HepG2 (cell line): ENCODE results near the gene SPON1. TPM values are rescaled to one million over a fixed set of nuclear protein-coding genes. Genes with fewer than 3 reads are reported as not detected.

ENCODE experiments used
- ATAC-seq: fragments of 200-7000 bp; cut with Tn5 transposase; 3 replicates; pipeline ENCODE4 v1.9.1; 2020; ENCODE audit warnings: mild to moderate bottlenecking, moderate library complexity
- BruUV-seq: library from RNA; stranded (reverse); fragments of 400-500 nt; replicated peaks from 2 replicates; lab custom pipeline; 2021; lab: Mats Ljungman, UMichigan
- CTCF ChIA-PET: fragments of 300-600 bp; formaldehyde crosslinking; extraction: SDS; loops from one replicate; lab custom pipeline; 2021; ENCODE audit warnings: low total read pairs, inconsistent platforms, low intra/inter-chr PET ratio; lab: Yijun Ruan, JAX
- POLR2A ChIA-PET: fragments of 350-600 bp; sonication (Branson Sonifier 250); formaldehyde crosslinking; loops from one replicate; lab custom pipeline; 2020; ENCODE audit warnings: antibody characterized with exemption, inconsistent platforms; lab: Yijun Ruan, JAX
- DNase-seq: peaks from one replicate; pipeline ENCODE4 v3.0.0-alpha.2; 2015; ENCODE audit warnings: low spot score
- FAIRE-seq: peaks from 3 replicates; lab custom pipeline; 2011; peaks lifted over from hg19 to GRCh38; lab: Jason Lieb, UNC
- H2AFZ ChIP-seq: one replicate; pipeline ENCODE4 v1.6.1; 2011; ENCODE audit warnings: low read length, inconsistent platforms
- H3K27ac ChIP-seq: fragments of 300-600 bp; 3 replicates; pipeline ENCODE4 v1.8.0; 2011; ENCODE audit warnings: mixed run types, mild to moderate bottlenecking, mixed read lengths, low read length, inconsistent platforms; ENCODE audit not compliant: insufficient read depth; ENCODE audit errors: extremely low read length
- H3K27me3 ChIP-seq, 2 experiments: fragments of 200-600 bp in 1 of 2; 2 replicates in 1 of 2; 3 replicates in 1 of 2; pipeline versions ENCODE4 v1.6.0 to v1.8.0; 2011; ENCODE audit warnings: low read length in 2 of 2, mild to moderate bottlenecking in 2 of 2, moderate library complexity in 2 of 2, inconsistent platforms in 1 of 2; ENCODE audit not compliant: insufficient read depth in 2 of 2, control insufficient read depth in 1 of 2
- H3K36me3 ChIP-seq, 2 experiments: fragments of 200-600 bp in 1 of 2; replicated peaks in 1 of 2; 2 replicates in 1 of 2; 3 replicates in 1 of 2; pipeline versions ENCODE4 v1.5.1 to v1.8.0; 2011; ENCODE audit warnings: low read length in 2 of 2, inconsistent platforms in 1 of 2; ENCODE audit not compliant: insufficient read depth in 2 of 2, control insufficient read depth in 1 of 2
- H3K4me1 ChIP-seq: 2 replicates; pipeline ENCODE4 v1.5.1; 2012; ENCODE audit warnings: low read length, inconsistent platforms; ENCODE audit not compliant: insufficient read depth
- H3K4me2 ChIP-seq: 2 replicates; pipeline ENCODE4 v1.6.0; 2011; ENCODE audit warnings: low read depth, low read length, inconsistent platforms
- H3K4me3 ChIP-seq, 3 experiments: fragments of 200-600 bp in 1 of 3; sonication (generic), shearing (Covaris generic) in 1 of 3; replicated peaks in 1 of 3; 2 replicates each; pipeline ENCODE4 v1.5.1; 2011 to 2016; ENCODE audit warnings: low read length in 3 of 3, inconsistent platforms in 2 of 3, low read depth in 2 of 3, mild to moderate bottlenecking in 2 of 3, control low read depth in 1 of 3, mixed read lengths in 1 of 3; ENCODE audit not compliant: insufficient read depth in 1 of 3
- H3K79me2 ChIP-seq: one replicate; pipeline ENCODE4 v1.6.1; 2011; ENCODE audit warnings: low read length, inconsistent platforms; ENCODE audit not compliant: insufficient read depth
- H3K9ac ChIP-seq: 2 replicates; pipeline ENCODE4 v1.6.0; 2011; ENCODE audit warnings: mild to moderate bottlenecking, low read depth, low read length, inconsistent platforms; ENCODE audit not compliant: insufficient read depth
- H3K9me3 ChIP-seq: 2 replicates; pipeline ENCODE4 v1.5.1; 2012; ENCODE audit warnings: mild to moderate bottlenecking, low read length
- H4K20me1 ChIP-seq: 2 replicates; pipeline ENCODE4 v1.6.0; 2011; ENCODE audit warnings: inconsistent platforms, mild to moderate bottlenecking, low read length, moderate library complexity; ENCODE audit not compliant: insufficient read depth
- AHR ChIP-seq: IDR thresholded peaks from 2 replicates; pipeline ENCODE4 v1.6.1; 2018; ENCODE audit warnings: missing genetic modification reagents, missing compliant biosample characterization
- ARNTL ChIP-seq: sonication (generic); formaldehyde crosslinking; IDR thresholded peaks from 2 replicates; pipeline ENCODE4 v1.4.0; 2020; ENCODE audit warnings: mild to moderate bottlenecking, missing genetic modification reagents
- E2F2 ChIP-seq: sonication (generic); formaldehyde crosslinking; IDR thresholded peaks from 2 replicates; pipeline ENCODE4 v1.4.0; 2020; ENCODE audit warnings: missing genetic modification reagents, borderline replicate concordance
- FOSL2 ChIP-seq: sonication (generic); formaldehyde crosslinking; IDR thresholded peaks from 2 replicates; pipeline ENCODE4 v1.4.0; 2020; ENCODE audit warnings: missing genetic modification reagents
- FOXO1 ChIP-seq: sonication (generic); formaldehyde crosslinking; IDR thresholded peaks from 2 replicates; pipeline ENCODE4 v1.4.0; 2020; ENCODE audit warnings: missing genetic modification reagents
- MTF2 ChIP-seq: sonication (generic); formaldehyde crosslinking; IDR thresholded peaks from 2 replicates; pipeline ENCODE4 v1.5.0; 2020; ENCODE audit warnings: missing genetic modification reagents, borderline replicate concordance
- THYN1 ChIP-seq: sonication (generic); formaldehyde crosslinking; IDR thresholded peaks from 2 replicates; pipeline ENCODE4 v1.8.1; 2023; ENCODE audit warnings: low read depth, mild to moderate bottlenecking, moderate library complexity, missing genetic modification reagents, borderline replicate concordance
- ZNF331 ChIP-seq: sonication (generic); formaldehyde crosslinking; IDR thresholded peaks from 2 replicates; pipeline ENCODE4 v1.4.0; 2020; ENCODE audit warnings: missing genetic modification reagents
- ZNF564 ChIP-seq: sonication (generic); formaldehyde crosslinking; IDR thresholded peaks from 2 replicates; pipeline ENCODE4 v1.8.1; 2023; ENCODE audit warnings: mild to moderate bottlenecking, missing genetic modification reagents
- WGBS: methylation state at CpG from one replicate; pipeline ENCODE4 v1.1.6; 2017; ENCODE audit warnings: low lambda C conversion rate; 5-methylcytosine and 5-hydroxymethylcytosine counted together
- in situ Hi-C: cut with HindIII; loops from 2 replicates; pipeline ENCODE4 v1.10.0; 2017; ENCODE audit warnings: low pct_unique_long_range_greater_than_20kb; ENCODE audit not compliant: extremely low pct_ligation_motif_present
- intact Hi-C: fragments of 100-400 bp; cut with micrococcal nuclease; formaldehyde crosslinking; loops from one replicate; pipeline ENCODE4 v1.10.0; 2022; ENCODE audit not compliant: unreplicated experiment
- polyA plus RNA-seq, 8 experiments: library from polyadenylated mRNA; depleted of rRNA in 3 of 8; stranded (reverse) in 7 of 8; unstranded in 1 of 8; fragments of >200 nt; fragmentation: Illumina TruSeq in 4 of 8; extraction: Trizol in 4 of 8; gene quantifications; 2 replicates each; pipeline versions ENCODE4 v1.2.1 to v1.2.3, GENCODE V29; 2011 to 2016; ENCODE audit warnings: low read depth in 4 of 8, missing spikeins in 1 of 8, mixed read lengths in 1 of 8; ENCODE audit not compliant: insufficient read depth in 1 of 8
- total RNA-seq, 5 experiments: library from RNA; depleted of rRNA; stranded (reverse); fragments of >200 nt; fragmentation: Illumina TruSeq; extraction: Trizol; gene quantifications; 2 replicates each; pipeline ENCODE4 v1.2.3, GENCODE V29; 2016; ENCODE audit warnings: low read depth in 1 of 5
- TF ChIP-seq, protein P1 (sequence below): sonication (generic); formaldehyde crosslinking; IDR thresholded peaks from 2 replicates; pipeline ENCODE4 v1.4.0; 2020; ENCODE audit warnings: mild to moderate bottlenecking, low read depth, missing genetic modification reagents
- TF ChIP-seq, protein P2 (sequence below): sonication (generic); formaldehyde crosslinking; IDR thresholded peaks from 2 replicates; pipeline ENCODE4 v1.4.0; 2020; ENCODE audit warnings: missing genetic modification reagents, borderline replicate concordance
- TF ChIP-seq, protein P3 (sequence below): sonication (generic); formaldehyde crosslinking; IDR thresholded peaks from 2 replicates; pipeline ENCODE4 v1.5.0; 2020; ENCODE audit warnings: missing genetic modification reagents

SPON1 gene
- total and polyA plus RNA-seq, 2 of the 13 experiments (the other 11 are each of a cell fraction or from before 2014, with no cell fraction given) = not detected

DNA sequence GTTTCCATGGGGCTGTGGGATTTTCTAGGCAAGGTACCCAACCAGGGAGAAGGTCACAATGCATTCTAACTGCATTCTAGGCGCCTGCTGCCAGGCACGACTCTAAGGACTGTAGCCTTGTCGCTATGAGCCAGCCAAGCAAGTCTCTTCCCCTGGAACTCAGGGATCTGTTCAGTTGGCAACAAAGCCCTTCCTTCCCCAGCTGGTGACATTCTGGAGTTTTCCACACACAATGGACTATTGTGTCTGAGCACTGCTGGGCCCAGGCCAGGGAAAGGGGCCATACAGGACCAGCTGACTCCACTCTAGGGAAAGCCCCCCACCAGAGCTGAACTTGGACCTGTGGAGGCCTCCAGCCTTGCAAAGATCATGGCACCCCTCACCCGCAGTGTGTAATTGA lies 279.7 kb downstream of the SPON1 start:
- no peak for TF ChIP-seq E2F2 (CRISPR knock-in tag)
- TF ChIP-seq FOSL2 = no peak
- TF ChIP-seq, protein P1, sequence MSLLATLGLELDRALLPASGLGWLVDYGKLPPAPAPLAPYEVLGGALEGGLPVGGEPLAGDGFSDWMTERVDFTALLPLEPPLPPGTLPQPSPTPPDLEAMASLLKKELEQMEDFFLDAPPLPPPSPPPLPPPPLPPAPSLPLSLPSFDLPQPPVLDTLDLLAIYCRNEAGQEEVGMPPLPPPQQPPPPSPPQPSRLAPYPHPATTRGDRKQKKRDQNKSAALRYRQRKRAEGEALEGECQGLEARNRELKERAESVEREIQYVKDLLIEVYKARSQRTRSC (CRISPR knock-in tag) = no peak
- no peak for TF ChIP-seq MTF2 (CRISPR knock-in tag)
- TF ChIP-seq, protein P2, sequence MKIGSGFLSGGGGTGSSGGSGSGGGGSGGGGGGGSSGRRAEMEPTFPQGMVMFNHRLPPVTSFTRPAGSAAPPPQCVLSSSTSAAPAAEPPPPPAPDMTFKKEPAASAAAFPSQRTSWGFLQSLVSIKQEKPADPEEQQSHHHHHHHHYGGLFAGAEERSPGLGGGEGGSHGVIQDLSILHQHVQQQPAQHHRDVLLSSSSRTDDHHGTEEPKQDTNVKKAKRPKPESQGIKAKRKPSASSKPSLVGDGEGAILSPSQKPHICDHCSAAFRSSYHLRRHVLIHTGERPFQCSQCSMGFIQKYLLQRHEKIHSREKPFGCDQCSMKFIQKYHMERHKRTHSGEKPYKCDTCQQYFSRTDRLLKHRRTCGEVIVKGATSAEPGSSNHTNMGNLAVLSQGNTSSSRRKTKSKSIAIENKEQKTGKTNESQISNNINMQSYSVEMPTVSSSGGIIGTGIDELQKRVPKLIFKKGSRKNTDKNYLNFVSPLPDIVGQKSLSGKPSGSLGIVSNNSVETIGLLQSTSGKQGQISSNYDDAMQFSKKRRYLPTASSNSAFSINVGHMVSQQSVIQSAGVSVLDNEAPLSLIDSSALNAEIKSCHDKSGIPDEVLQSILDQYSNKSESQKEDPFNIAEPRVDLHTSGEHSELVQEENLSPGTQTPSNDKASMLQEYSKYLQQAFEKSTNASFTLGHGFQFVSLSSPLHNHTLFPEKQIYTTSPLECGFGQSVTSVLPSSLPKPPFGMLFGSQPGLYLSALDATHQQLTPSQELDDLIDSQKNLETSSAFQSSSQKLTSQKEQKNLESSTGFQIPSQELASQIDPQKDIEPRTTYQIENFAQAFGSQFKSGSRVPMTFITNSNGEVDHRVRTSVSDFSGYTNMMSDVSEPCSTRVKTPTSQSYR (CRISPR knock-in tag) = no peak
- no peak for TF ChIP-seq ZNF331 (CRISPR knock-in tag)
- no peak for TF ChIP-seq ZNF564 (CRISPR knock-in tag)
- no peak for TF ChIP-seq ARNTL (CRISPR knock-in tag)
- no peak for TF ChIP-seq AHR (CRISPR knock-in tag)
- TF ChIP-seq, protein P3, sequence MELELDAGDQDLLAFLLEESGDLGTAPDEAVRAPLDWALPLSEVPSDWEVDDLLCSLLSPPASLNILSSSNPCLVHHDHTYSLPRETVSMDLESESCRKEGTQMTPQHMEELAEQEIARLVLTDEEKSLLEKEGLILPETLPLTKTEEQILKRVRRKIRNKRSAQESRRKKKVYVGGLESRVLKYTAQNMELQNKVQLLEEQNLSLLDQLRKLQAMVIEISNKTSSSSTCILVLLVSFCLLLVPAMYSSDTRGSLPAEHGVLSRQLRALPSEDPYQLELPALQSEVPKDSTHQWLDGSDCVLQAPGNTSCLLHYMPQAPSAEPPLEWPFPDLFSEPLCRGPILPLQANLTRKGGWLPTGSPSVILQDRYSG (CRISPR knock-in tag) = no peak
- no peak for TF ChIP-seq THYN1 (CRISPR knock-in tag)
- no peak for TF ChIP-seq FOXO1
- TF ChIP-seq, all 625 proteins: peak for 0
- no peak overlapping the region for H3K27ac ChIP-seq
- CTCF ChIA-PET = no interaction called here
- H3K4me3 ChIP-seq = no peak overlapping the region
- no peaks in the 10 kb centered on the region for H3K36me3 ChIP-seq
- no peaks in the 10 kb centered on the region for H4K20me1 ChIP-seq
- in situ Hi-C loops = no loop called here
- no peak for DNase-seq
- no peak overlapping the region for H3K9ac ChIP-seq
- ATAC-seq = no peak
- H2AFZ ChIP-seq = no peak overlapping the region
- H3K27me3 ChIP-seq = peaks cover 0 to 35% of the 10 kb centered on the region in 2 experiments; a peak in 3 of 5 replicates
- 8% methylated on average over 4 of the region's 4 CpGs for WGBS
- POLR2A ChIA-PET = no interaction called here
- no peaks in the 10 kb centered on the region for H3K79me2 ChIP-seq
- no peaks in the 10 kb centered on the region for H3K9me3 ChIP-seq
- no peak overlapping the region for H3K4me2 ChIP-seq
- BruUV-seq = no TSS peak
- intact Hi-C loops = no loop called here
- no peaks in the 10 kb centered on the region for H3K4me1 ChIP-seq
- no peak for FAIRE-seq
